Right atrium auricular region (tissue), 2 donors: ENCODE data around the gene RESF1. TPM values are rescaled to one million over a fixed set of nuclear protein-coding genes. Genes with fewer than 3 reads are reported as not detected.

Source experiments
- DNase-seq: peaks from one replicate; pipeline ENCODE4 v3.0.0-alpha.2; 2019; ENCODE audit warnings: low spot score
- H3K27ac ChIP-seq, 2 donors: fragments of 200-600 bp; sonication (generic); 1 replicate in 1 of 2; 2 replicates in 1 of 2; pipeline ENCODE4 v1.5.1; 2016 to 2019
- H3K27me3 ChIP-seq, 2 donors: fragments of 200-600 bp; sonication (generic); one replicate each; pipeline versions ENCODE4 v1.5.1 to v1.6.0; 2017 to 2019
- H3K36me3 ChIP-seq: fragments of 200-600 bp; sonication (generic); one replicate; pipeline ENCODE4 v1.5.1; 2016
- H3K4me1 ChIP-seq, 2 donors: fragments of 200-600 bp; sonication (generic); one replicate each; pipeline versions ENCODE4 v1.5.1 to v1.6.0; 2017 to 2019
- H3K4me3 ChIP-seq, 2 donors: fragments of 200-600 bp; sonication (generic); 1 replicate in 1 of 2; 2 replicates in 1 of 2; pipeline ENCODE4 v1.5.1; 2017 to 2019; ENCODE audit warnings: mild to moderate bottlenecking in 1 of 2, moderate library complexity in 1 of 2
- H3K9me3 ChIP-seq, 2 donors: fragments of 200-600 bp; sonication (generic); one replicate each; pipeline ENCODE4 v1.5.1; 2019
- CTCF ChIP-seq, 2 donors: fragments of 200-600 bp; sonication (generic); IDR thresholded peaks; one replicate each; pipeline ENCODE4 v1.5.1; 2019; ENCODE audit warnings: antibody characterized with exemption in 2 of 2
- total RNA-seq, 2 donors: library from RNA; depleted of rRNA; stranded (reverse); fragments of >200 nt; gene quantifications; one replicate each; pipeline ENCODE4 v1.1.0, GENCODE V29; 2016

The RESF1 gene
- total RNA-seq, 2 donors from 2014 or later = 20.7 to 31.5 TPM

GRCh38 chr12:32005496-32006125 is 46.4 kb downstream of the RESF1 start:
- no peak overlapping the region for H3K27ac ChIP-seq
- no peak for DNase-seq
- no peak overlapping the region for H3K4me3 ChIP-seq
- H3K36me3 ChIP-seq = peaks cover 4% of the 10 kb centered on the region
- H3K4me1 ChIP-seq = peaks cover 0 to 6% of the 10 kb centered on the region in 2 donors
- H3K27me3 ChIP-seq = no peaks in the 10 kb centered on the region
- TF ChIP-seq CTCF (IDR thresholded peaks at IDR 0.05) = no peak
- no peaks in the 10 kb centered on the region for H3K9me3 ChIP-seq

Other genes with a start within 250 kb of the RESF1 start
- gene AMN1, start 230.4 kb upstream of the RESF1 start, total RNA-seq = 10 to 100 TPM; 10.4 to 17.8 TPM
- gene BICD1, start 147.4 kb downstream of the RESF1 start, total RNA-seq = 1 to 10 TPM; 3.3 to 6.6 TPM